Left forelimb (tissue), 1 donor: ENCODE data around the gene SCD5.

Source experiments
- DNase-seq: peaks from one replicate; pipeline ENCODE4 v3.0.0-alpha.2; 2018; ENCODE audit warnings: low spot score

The SCD5 gene

DNA sequence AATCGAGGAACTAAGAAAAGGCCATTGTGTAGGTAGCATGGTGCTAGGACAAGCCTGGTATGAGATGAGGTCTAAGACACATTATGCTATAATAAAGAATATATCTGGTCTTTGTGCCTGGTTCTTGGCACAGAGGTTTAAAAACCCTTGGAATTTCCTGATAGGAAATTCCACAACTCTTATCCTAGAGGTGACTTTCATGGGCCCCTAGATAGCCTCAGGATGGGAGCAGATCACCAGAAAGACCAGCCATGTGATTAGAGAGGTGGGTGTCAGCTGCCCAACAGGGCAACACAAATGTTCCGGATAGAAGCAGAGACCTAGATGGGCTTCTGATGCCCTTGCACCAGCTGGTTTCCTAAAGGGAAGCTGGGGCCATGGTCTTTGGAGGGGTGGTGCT is 107.2 kb downstream of the SCD5 start:
- DNase-seq: no peak

DNA sequence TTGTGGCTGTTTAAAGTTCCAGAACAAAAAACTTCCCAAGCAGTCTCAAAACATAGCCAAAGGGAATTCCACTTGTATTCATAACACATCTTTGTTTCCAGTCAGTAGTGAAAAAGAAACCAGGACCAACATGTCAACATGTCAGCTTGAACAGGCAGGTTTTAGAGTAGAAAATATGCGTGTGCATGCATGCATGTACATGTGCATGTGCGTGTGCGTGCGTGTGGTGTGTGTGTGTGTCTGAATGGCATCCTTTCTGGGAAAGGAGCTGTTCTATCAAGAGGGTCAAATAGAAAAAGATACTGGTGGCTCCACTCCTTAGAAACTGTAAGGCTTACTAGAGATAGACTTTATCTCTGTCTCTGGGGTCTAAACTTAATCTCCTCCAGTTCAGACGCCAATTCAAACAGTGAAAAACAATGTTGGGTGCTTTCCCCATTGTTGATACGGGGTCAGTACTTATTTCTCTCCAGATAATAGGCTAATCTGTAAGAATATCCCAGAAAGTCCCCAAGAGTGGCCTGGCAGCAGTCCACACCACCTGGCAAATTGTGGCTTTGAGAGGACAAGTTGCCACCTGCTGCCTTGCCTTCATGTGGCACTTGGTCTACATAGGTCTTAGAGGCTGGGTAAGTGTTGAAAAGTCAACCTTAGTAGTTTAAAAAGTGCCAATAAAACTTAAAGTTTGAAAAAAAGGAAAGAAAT is 110.4 kb downstream of the SCD5 start:
- no peak for DNase-seq

DNA sequence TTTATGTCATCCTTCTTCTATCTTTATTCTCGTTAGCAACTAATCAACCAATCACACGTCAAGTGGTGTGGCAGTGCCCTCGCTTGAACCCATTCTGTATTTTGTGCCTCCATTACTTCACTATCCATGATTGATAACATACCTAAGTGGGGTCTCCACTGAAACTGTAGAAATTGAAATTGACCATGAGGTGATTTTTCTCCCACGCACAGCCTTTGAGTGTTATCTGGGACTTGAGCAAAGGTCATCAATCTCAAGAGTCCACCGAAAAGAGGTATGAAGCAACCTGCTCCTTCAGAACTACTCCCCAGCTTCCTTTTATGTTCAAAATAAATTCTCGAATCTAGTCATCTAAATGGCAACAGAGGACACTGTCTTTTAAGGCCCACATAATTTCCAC is 111.1 kb downstream of the SCD5 start:
- no peak for DNase-seq

DNA sequence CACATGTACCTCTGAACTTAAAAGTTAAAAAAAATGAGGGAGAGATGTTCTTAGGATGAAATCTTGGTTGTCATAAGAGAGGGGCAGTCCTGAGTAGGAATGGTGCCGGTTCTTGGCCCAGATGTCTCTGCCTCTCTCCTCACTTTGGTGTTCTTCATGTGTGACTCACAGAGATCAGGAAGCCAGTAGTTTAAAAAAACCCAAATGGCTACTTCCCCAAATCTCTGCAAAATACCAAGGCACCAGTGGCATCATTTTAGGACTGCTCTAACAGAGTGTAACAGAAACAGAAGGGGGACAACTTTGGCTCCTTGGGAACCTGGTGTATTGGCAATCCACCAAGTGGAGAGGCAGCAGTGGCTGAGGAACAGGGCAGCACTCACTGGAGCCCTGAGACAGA is 116.8 kb downstream of the SCD5 start:
- no peak for DNase-seq

DNA sequence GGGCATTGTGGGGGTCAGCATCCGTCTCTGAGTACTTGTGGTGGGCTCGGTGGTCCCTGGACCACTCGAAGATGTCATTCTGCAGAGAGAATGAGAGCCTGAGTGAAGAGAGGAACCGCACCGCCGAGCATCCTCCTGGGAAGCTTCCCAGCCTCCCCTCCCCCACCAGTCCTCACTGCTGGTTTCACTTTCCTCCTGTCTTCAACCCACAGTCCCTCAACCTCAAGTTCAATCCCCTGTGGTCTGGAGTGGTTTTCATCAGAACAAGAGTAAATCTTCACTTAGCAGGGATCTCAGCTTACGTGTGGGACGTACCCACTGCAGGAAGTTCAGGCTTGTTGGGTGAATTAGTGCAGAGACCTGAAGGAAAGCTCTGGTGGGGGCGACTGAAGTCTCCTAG is 117.8 kb downstream of the SCD5 start:
- DNase-seq: no peak

DNA sequence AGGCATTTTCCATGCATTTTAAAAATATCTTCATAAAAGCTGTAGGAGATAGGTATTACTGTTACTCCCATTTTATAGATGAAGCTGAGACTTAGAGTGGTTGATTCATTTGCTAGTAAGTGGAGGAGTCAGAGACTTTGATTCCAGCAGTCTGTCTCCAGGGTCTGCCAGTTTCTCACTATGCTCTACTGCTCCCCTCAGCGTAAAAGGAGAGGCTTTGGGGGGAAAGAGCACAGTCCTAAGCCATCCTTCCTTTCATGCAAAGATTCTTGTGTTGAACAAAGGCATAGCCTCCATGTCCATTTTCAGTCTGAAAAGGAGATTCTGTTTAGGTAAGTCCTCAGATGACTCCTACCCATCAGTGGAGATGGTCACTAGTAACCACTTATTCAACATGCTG is 119.1 kb downstream of the SCD5 start:
- no peak for DNase-seq

DNA sequence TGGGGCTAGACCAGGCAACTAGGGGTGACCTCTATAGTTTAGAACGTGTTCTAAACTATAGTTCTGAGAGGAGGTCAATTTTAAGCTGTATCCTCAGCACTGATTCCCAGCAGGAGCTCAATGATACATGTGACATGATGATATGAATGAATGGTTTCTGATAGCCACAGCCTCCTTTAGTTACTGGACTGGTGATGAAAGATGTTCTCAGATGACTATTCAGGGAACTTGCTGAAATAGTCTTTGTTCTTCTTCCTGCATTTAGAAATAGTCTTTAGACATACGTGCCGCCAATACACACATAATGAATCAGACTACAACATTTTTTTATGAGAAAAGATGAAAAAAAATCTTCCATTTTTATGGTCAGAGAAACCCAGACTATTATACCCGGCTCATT is 120.5 kb downstream of the SCD5 start:
- no peak for DNase-seq

DNA sequence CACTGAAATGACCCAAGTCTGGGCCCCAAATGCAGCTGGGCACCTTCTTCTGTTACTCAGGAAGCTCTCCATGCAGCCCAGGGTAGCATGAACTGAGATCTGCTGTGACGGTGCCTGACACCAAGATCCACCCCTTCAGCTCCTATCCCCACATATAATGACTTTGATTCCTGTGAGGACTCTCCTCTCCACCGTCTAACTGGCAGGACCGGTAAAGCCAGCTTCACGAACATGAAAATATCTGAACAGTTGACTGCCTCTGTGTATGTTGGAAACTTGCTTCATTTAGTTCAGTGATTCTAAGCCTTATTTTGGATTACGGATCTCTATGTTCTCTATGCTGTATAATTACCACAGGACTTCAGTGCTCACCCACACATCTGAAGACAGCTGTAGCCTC is 121.3 kb downstream of the SCD5 start:
- DNase-seq: no peak

DNA sequence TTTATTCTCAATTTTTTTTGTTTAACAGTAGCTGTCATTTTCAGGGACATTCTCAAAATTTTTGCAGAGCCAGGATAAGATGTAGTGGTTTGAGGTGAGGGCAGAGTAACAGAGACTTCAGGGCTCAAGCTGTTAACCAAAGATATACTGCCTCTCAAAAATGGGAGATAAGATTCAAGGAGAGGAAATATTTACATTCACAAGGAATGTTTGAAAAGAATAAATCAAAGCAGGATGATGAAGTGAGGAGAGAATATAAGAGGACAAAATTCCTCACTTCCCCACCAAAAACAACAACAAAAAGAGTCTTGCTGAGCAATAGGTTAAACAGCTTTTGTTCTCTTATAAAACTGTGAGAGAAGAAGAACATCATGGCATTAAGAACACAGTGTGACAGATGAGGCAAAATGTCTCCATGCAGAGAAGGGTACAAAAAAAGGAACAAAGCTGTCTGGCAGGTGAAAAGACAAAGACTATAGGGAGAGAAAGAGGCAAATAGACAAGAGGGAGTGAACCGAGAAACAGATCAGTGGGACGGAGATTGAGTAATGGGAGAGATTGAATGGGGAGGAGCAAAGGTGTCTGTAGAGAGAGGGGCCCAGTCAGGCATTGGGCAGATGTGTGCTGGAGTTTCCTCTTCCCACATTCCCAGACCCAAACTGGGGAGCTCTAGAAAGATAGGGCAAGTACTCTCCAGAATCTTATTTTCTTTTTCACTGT is 130.7 kb downstream of the SCD5 start:
- DNase-seq: no peak

DNA sequence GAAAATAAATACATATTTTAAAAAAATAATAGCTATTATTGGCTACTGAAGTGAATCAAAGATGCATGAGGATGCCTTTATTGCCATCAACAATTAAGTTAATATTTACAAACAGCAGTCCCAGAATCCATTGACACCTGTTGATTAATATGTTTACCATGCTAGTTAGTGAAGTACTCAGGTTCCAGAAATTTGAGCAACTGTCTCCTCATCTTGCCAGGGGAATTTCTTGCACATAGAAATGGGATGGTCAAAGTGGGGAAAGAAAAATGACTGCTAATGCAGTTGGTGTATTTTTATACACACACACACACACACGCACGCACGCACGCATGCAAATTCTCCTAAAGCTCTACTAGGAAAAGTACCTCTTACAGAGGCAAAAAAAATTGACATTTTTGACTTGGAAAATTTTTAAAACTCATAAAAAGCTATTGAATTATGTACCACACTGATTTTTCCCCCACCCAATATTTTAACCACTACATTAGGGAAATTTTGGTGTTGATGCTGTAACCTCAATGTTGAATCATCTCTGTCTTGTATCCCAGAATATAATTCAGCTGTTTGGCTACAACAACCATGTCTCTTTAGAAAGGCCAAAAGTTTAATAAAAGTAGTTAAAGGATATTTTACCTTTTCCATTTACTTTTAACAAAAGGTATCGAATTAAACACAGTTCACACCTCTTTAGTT is 131.5 kb downstream of the SCD5 start:
- no peak for DNase-seq

DNA sequence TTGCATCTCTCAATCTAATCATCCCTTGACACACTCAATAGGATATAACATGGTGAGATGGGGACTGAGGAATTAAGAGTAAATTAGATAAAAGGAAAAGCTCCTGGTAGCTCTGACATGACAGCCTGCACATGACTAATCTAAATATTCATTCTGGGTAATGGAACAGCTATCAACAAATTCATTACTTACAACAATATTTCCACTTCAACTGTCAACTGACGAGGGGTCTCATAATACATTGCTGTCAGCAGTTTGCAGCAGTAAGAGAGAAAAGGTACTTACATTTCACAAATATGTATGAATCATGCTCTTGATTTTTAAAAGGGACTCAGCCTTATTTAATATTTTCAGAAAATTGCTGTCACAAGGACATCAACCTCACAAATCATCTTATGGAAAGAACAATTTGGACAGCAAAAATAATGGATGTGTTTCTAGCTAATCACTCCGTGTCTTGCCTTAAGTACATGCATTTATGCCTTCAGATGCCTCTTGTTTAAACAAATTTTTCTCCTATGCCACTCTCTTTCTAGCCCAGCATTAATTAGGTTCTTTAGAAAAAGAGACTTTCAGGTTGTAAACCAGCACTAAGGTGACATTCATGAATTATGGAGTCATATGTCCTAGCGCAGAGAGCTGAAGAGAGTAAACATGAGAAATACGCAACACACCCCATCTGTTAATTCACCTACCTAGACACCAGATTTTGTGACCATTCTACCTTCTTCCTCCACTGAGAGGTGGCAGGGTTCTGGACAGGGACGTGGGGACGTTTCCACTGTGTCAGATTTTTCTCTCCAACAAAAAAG is 137.2 kb downstream of the SCD5 start:
- DNase-seq: no peak

DNA sequence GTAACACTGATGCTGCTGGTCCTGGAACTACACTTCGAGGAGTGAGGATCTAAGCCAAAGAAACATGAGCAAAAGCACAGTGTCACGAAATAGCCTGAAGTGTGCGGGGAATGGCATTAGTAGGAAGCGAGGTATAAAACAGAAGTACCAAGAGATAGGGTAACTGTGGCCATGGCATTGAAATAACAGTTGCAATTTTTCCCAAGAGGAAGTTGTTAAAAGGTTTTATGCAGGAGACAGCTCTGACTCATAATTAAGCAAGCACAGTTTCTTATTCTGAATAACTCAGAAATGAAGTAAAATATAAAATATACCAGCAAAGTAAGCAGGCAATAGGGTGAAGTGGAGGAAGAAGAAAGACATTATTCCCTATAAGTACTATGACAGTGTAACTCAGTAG is 146.5 kb downstream of the SCD5 start:
- DNase-seq: no peak

DNA sequence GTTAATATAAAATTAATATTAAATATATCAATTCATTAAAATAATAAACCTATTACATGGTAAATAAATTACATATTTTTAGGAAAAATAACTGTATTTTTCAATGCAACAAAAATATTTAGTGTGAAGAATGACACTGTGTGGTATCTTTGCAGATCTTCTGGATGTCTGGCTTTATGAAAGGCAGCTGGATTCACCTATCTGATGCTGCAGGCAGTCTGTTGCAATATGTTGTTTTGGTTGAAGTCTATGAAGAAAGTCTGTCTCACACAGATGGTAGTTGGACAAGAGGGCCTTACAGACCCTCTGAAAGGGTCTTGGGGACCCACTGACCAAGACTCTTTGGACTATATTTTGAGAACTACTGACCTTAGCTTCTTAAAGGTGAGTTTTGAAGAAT is 147.7 kb downstream of the SCD5 start:
- no peak for DNase-seq

DNA sequence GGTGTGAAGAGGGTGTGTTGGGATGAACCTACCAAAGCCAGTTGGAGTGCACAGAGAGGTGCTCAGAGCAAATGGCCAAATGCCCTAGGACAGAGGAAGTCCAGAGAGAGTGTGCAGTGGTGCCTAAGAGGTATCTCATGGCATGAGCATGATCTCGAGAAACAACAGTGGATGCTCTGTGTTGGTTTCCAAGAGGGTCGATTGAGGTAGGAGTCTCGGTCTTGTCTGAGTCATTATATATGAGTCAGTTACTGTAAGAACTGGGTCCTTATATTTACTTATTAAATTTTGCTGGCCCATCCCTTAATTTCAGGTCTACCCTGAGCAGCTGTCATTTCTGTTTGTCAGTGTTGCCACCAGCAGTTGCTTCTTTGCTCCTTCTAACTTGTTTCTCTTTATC is 150.2 kb downstream of the SCD5 start:
- DNase-seq: no peak

DNA sequence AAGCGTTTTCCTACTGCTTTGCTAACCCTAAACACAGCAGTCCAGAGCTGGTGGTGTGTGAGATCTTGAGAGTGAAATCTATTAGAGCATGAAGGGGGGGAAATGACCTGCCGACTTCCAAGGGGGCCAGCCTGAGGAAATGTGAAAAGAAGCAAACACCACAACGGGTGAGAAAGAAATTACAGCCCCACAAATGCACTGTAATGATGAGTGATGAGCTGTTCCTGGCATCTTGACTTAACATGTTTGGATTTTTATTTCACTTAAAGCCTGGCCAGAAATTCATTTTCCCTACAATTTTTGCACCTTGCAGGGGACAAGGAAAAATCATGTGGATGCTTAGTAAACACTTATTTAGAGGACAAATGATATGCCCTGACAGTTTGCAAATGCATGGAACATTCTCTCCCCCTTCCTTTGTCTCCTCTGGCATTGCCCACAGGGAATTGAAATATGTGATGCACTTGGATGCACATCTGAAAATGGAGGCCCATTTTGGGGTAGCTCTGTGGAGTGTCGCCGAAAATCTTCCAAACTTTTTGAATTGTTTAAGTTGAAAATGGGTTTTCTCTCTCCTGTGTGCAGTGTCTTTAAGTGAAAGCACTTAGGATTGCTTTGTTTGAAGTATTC is 152.5 kb downstream of the SCD5 start:
- no peak for DNase-seq

DNA sequence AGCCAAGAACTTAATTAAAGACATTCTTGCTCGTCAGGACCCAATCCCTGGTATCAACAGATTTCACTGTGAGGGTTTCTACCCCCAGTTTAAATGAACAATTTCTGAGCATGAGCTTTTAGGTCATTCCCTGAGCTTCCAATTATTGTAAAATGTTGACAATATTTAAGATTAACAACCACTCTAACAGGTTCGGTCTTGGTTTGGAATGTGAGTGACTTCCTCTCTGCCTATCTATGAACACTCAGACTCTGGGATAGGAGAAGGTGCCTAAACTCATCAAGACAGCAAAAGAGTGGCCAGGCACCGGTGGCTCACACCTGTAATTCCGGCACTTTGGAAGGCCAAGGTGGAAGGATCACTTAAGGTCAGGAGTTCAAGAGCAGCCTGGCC is 153.9 kb downstream of the SCD5 start:
- no peak for DNase-seq

DNA sequence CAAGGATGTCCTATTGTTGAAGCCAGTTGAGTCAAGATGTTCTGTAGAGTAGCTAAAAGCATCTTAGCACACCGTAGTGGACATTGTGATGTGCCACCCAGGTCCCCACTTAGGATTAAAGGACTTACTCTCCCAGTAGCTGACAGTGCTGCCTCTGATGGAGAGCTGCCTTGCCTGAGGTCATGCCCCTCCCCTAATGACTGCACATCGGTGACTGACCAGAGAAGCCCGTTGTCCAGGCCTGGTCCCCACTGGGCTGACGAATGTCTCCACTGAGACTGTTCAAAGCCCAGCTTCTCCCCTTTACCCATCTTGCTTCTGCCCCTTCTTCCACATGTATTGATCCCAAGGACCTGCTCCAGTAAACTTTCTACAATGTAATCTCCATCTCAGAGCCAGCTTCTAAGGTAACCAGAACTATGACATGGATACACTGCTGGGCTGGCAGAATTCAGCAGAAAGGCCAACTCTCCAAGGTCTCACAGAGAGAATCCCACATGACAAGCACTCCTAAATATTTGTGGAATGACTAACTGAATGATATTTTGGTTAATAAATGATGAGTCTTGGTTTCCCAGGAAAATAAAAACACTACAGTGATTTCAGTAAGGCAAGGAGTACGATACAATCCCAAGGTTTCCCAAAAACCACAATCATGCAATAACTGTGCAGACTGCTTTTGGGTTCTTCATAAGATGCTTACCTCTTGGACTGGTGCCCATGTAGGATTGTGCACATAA is 154.4 kb downstream of the SCD5 start:
- DNase-seq: no peak

DNA sequence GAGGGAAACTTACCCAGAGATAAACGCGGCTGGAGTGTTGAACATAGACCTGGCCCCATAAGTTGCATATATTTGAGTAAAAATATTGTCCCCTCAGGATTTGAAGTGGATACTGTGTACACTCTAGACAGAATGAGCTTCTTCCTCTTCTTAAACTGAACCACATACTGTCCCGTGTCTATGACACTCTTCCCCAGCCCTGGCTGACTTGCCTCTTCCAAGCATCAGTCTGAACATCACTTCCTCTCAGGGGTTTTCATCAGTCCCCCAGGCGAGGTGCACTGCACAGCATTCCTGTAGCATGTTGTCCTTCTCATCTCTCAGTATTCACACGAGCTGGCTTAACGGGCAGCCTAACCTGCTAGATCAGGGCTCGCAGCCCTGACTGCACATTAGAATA is 156.3 kb downstream of the SCD5 start:
- DNase-seq: no peak

DNA sequence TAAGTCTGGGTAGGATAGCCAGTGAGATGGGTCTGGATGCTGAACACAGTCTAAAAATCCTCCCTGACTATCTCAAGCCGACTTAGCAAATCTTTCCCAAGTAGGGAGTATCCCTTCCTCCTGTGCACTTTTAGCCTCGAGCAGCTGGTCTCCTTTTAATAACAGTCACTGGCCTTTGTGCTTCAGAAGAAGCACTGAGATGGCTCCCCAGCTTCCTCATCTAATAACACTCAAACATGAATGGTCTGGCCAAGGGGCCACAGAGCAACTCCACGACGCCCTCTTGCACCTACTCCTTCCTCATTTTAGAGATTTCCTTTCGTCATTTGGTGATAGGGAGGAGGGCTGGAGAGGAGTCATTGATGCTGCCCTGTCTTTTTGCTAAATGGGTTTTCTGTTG is 158.1 kb downstream of the SCD5 start:
- no peak for DNase-seq

DNA sequence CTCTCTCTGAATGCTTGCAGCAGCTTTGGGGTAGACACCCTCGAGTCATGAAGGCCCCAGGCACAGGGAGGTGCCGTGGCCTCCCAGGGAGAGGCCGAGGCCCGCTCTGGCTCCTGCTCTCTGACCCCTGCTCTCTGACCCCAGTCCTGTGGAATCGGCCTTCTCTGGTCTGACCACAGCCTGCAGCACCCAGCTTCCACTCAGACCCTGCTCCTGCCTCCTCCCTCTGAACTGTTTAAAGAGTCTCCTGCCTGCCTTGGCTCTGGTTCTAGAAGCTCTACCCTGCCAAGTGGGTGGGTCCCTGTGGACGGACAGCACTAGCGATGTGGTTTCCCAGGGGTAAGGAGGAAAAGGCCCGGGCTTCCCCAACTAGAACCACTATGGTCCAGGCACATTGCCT is 158.6 kb downstream of the SCD5 start:
- DNase-seq: no peak

DNA sequence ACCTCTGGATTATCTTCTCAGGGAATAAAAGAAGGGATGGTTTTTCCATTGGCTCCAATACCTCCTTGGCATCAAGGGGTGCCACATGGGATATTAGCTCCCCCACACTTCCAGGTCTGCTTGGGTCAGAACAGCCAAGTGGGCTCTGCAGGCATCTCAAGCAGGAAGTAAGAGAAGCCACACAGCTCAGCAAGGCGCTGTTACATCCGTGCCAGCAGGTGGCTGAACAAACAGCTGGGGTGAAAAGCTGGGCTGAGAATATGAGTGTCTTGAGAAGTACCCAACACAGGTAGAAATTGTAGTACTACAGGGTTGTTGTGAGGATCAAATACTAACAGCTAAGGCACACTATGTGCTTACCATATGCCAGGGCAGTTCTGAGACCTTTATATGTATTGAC is 160.1 kb downstream of the SCD5 start:
- DNase-seq: no peak
